Body of pancreas (tissue), 4 donors: ENCODE results near the gene C21orf91.

ENCODE experiments used
- POLR2A ChIP-seq, 3 donors: fragments of 450-650 bp; IDR thresholded peaks; one replicate each; pipeline ENCODE4 v1.6.1; 2016; ENCODE audit warnings: antibody characterized with exemption in 3 of 3, mild to moderate bottlenecking in 2 of 3
- TF ChIP-seq, protein P1 (sequence below), 7 experiments: fragments of 450-650 bp in 4 of 7; fragments of 200-600 bp in 3 of 7; sonication (generic) in 3 of 7; IDR thresholded peaks; one replicate each; pipeline ENCODE4 v1.5.1; 2016 to 2019; ENCODE audit warnings: antibody characterized with exemption in 7 of 7

DNA sequence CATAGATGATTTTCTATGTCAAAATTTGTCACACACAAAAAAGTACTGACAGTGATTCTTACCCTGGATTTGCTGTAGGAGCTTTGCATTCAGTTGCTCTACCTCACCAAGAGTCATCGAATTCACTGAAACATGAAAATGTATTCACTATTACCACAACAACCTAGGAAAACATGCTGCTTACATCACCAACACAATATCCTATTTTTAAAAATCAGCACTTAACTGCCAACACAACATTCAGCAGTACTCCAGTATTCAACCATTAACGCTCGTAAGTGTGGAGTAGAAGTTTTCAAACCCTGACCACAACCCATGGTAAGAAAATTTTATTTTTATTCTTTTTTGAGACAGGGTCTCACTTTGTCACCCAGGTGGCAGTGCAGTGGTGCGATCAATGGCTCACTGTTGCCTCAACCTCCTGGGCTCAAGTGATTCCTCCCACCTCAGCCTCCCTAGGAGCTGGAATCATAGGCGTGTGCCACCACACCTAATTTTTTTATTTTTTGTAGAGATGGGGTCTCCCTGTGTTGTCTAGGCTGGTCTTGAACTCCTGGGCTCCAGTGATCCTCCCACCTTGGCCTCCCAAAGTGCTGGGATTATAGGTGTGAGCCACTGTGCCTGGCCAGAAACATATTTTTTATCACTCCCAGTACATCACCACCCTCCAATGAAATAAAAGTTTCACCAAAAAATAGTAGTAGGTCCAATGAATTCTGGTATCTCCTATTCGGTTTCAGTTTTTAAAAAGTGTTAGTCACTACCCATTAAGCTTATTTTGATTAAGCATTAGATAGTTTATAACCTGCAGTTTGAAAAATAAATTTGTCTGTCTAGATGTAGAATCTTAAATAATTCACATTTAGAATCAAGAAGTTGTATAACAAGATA is 23.8 kb downstream of the C21orf91 start:
- TF ChIP-seq, protein P1, sequence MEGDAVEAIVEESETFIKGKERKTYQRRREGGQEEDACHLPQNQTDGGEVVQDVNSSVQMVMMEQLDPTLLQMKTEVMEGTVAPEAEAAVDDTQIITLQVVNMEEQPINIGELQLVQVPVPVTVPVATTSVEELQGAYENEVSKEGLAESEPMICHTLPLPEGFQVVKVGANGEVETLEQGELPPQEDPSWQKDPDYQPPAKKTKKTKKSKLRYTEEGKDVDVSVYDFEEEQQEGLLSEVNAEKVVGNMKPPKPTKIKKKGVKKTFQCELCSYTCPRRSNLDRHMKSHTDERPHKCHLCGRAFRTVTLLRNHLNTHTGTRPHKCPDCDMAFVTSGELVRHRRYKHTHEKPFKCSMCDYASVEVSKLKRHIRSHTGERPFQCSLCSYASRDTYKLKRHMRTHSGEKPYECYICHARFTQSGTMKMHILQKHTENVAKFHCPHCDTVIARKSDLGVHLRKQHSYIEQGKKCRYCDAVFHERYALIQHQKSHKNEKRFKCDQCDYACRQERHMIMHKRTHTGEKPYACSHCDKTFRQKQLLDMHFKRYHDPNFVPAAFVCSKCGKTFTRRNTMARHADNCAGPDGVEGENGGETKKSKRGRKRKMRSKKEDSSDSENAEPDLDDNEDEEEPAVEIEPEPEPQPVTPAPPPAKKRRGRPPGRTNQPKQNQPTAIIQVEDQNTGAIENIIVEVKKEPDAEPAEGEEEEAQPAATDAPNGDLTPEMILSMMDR (IDR thresholded peaks at IDR 0.05), result no peak
- no peak for TF ChIP-seq POLR2A (IDR thresholded peaks at IDR 0.05)
